Endodermal cell (in vitro differentiated cells): Measurements from ENCODE around the gene KRT2. TPM values are rescaled to one million over a fixed set of nuclear protein-coding genes. Genes with fewer than 3 reads are reported as not detected.

Source experiments
- DNase-seq: peaks from one replicate; pipeline ENCODE4 v3.0.0-alpha.2; 2017
- H3K27ac ChIP-seq: 2 replicates; pipeline ENCODE4 v1.5.1; 2013; ENCODE audit warnings: mild to moderate bottlenecking, low read depth, low read length, moderate library complexity
- H3K27me3 ChIP-seq: 2 replicates; pipeline ENCODE4 v1.6.1; 2013; ENCODE audit warnings: mild to moderate bottlenecking, low read length, moderate library complexity; ENCODE audit not compliant: insufficient read depth, control insufficient read depth, poor library complexity, severe bottlenecking
- H3K36me3 ChIP-seq: 2 replicates; pipeline ENCODE4 v1.7.0; 2013; ENCODE audit warnings: mild to moderate bottlenecking, low read length, moderate library complexity; ENCODE audit not compliant: control insufficient read depth, insufficient read depth
- H3K4me1 ChIP-seq: one replicate; pipeline ENCODE4 v1.7.0; 2013; ENCODE audit warnings: low read length; ENCODE audit not compliant: control insufficient read depth, insufficient read depth
- H3K4me3 ChIP-seq: 2 replicates; pipeline ENCODE4 v1.5.1; 2013; ENCODE audit warnings: mild to moderate bottlenecking, low read length, moderate library complexity
- H3K9ac ChIP-seq: 2 replicates; pipeline ENCODE4 v1.6.1; 2013; ENCODE audit warnings: mild to moderate bottlenecking, low read length, moderate library complexity; ENCODE audit not compliant: poor library complexity, severe bottlenecking; ENCODE audit errors: extremely low read depth
- H3K9me3 ChIP-seq: 2 replicates; pipeline ENCODE4 v1.6.1; 2013; ENCODE audit warnings: mild to moderate bottlenecking, low read length, moderate library complexity; ENCODE audit not compliant: control insufficient read depth
- H3K27ac Mint-ChIP-seq: 2 replicates; pipeline ENCODE4 v1.8.0; 2020; ENCODE audit warnings: mixed read lengths
- H3K27me3 Mint-ChIP-seq: 2 replicates; pipeline ENCODE4 v1.8.0; 2021; ENCODE audit warnings: mild to moderate bottlenecking, mixed read lengths; ENCODE audit not compliant: insufficient read depth
- H3K36me3 Mint-ChIP-seq: 2 replicates; pipeline ENCODE4 v1.8.0; 2020; ENCODE audit warnings: low read depth, mixed read lengths
- H3K4me1 Mint-ChIP-seq: 2 replicates; pipeline ENCODE4 v1.8.0; 2020; ENCODE audit warnings: mixed read lengths
- H3K4me3 Mint-ChIP-seq: 2 replicates; pipeline ENCODE4 v1.8.0; 2020; ENCODE audit warnings: mild to moderate bottlenecking, moderate library complexity, mixed read lengths
- H3K9me3 Mint-ChIP-seq: 2 replicates; pipeline ENCODE4 v1.8.0; 2020; ENCODE audit warnings: mild to moderate bottlenecking, mixed read lengths
- CTCF ChIP-seq: fragments of 200-600 bp; sonication (generic); conservative IDR thresholded peaks from 2 replicates; pipeline ENCODE4 v1.5.0; 2021; ENCODE audit warnings: antibody characterized with exemption, mild to moderate bottlenecking
- WGBS, 2 experiments: methylation state at CpG; one replicate each; pipeline versions ENCODE4 v1.1.5 to v1.1.7; 2013; ENCODE audit warnings: missing lambda C conversion rate in 2 of 2, mixed read lengths in 1 of 2; ENCODE audit not compliant: insufficient coverage in 1 of 2, insufficient read length in 1 of 2; 5-methylcytosine and 5-hydroxymethylcytosine counted together
- total RNA-seq, 2 donors: library from RNA; stranded (reverse); fragmentation: NEBNext Ultra II Directional in 1 of 2; extraction: Animal tissue kit (Norgen Biotek cat#: 25700) in 1 of 2; gene quantifications; 2 replicates in 1 of 2; 3 replicates in 1 of 2; pipeline ENCODE4 v1.2.1, GENCODE V29; 2021

Gene KRT2
- total RNA-seq, 2 donors from 2014 or later, result not detected

- no peak for DNase-seq
- Mint-ChIP-seq H3K4me1 (peaks cover 4% of the 10 kb centered on the region), H3K36me3 (no peaks in the 10 kb centered on the region), H3K9me3 (no peaks in the 10 kb centered on the region), H3K27ac (no peak overlapping the region), H3K27me3 (peaks cover 80% of the 10 kb centered on the region), H3K4me3 (no peak overlapping the region)
- Histone ChIP-seq H3K4me1 (no peaks in the 10 kb centered on the region), H3K27me3 (peaks cover 83% of the 10 kb centered on the region), H3K4me3 (no peak overlapping the region), H3K27ac (no peak overlapping the region), H3K36me3 (no peaks in the 10 kb centered on the region), H3K9ac (no peak overlapping the region), H3K9me3 (no peaks in the 10 kb centered on the region)
- no peak for TF ChIP-seq CTCF
These were observed 37.2 kb upstream of the KRT2 start for GRCh38 chr12:52689239-52689638.

GRCh38 chr12:52688481-52688880, 36.5 kb upstream of the KRT2 start:
- Mint-ChIP-seq H3K27me3 (peaks cover 80% of the 10 kb centered on the region), H3K4me3 (no peak overlapping the region), H3K36me3 (no peaks in the 10 kb centered on the region), H3K9me3 (no peaks in the 10 kb centered on the region), H3K27ac (no peak overlapping the region), H3K4me1 (peaks cover 4% of the 10 kb centered on the region)
- no peak for DNase-seq
- WGBS, 2 experiments, result 92 to 100% methylated on average over 2 of the region's 2 CpGs
- no peaks in the 10 kb centered on the region for H3K9me3 ChIP-seq
- H3K27ac ChIP-seq, result no peak overlapping the region
- H3K27me3 ChIP-seq, result peaks cover 82% of the 10 kb centered on the region
- H3K36me3 ChIP-seq, result no peaks in the 10 kb centered on the region
- no peak overlapping the region for H3K9ac ChIP-seq
- TF ChIP-seq CTCF, result no peak
- H3K4me3 ChIP-seq, result no peak overlapping the region
- no peaks in the 10 kb centered on the region for H3K4me1 ChIP-seq

DNA sequence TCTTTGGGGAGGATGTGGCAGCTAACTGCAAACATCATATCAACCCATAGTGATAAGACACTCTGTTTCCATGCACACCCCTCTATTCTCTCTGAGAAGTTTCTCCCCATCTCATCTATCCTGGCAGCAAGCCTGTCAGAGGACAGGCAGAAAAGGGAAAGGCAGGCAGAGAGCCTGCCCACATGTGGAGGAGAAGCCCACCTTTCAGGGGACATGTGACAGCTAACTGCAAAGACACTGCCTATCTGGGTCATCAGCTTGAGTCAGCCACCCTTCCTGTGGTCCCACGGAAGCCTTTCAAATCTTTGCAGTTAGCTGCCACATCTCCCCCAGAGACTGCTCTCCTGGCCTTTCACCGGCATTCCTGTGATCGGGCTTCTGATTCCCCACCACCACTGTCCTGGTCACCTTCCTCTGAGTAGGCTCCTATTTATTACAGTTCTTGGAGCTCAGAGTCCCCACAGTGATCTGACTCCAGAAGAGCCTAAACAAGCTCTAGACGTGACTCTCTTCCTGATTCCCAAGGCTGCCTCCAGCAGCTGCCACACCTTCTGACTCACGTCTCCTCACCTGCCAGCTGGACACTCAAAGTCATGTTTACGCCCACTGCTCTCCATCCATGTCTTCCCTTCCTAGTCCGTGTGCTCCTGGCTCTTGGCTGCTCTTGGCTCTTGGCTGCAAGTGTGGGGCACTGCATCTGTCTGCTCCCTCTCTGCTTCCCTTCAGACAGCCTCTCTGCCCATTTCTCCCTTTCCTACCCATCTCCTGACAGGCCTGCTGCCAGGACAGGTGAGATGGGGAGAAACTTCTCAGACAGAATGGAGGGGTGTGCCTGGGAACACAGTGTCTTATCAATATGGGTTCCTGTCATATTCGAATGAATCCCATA, 35.7 kb upstream of the KRT2 start:
- no peaks in the 10 kb centered on the region for H3K9me3 Mint-ChIP-seq
- peaks cover 77% of the 10 kb centered on the region for H3K27me3 Mint-ChIP-seq
- H3K27ac ChIP-seq, result no peak overlapping the region
- no peaks in the 10 kb centered on the region for H3K36me3 ChIP-seq
- no peaks in the 10 kb centered on the region for H3K4me1 ChIP-seq
- no peak overlapping the region for H3K4me3 ChIP-seq
- no peak overlapping the region for H3K4me3 Mint-ChIP-seq
- no peak overlapping the region for H3K27ac Mint-ChIP-seq
- peaks cover 4% of the 10 kb centered on the region for H3K4me1 Mint-ChIP-seq
- no peak for TF ChIP-seq CTCF
- H3K9me3 ChIP-seq, result no peaks in the 10 kb centered on the region
- WGBS, 2 experiments, result 85 to 86% methylated on average over 7 to 8 of the region's 8 CpGs
- no peaks in the 10 kb centered on the region for H3K36me3 Mint-ChIP-seq
- DNase-seq, result no peak
- H3K9ac ChIP-seq, result no peak overlapping the region
- peaks cover 75% of the 10 kb centered on the region for H3K27me3 ChIP-seq
